ENCODE measurements around the gene SSPN. TPM values are rescaled to one million over a fixed set of nuclear protein-coding genes. Genes with fewer than 3 reads are reported as not detected.

Gene SSPN
- total RNA-seq, 4 donors from 2014 or later, result 13.9 to 27.3 (median 20.1) TPM

DNA sequence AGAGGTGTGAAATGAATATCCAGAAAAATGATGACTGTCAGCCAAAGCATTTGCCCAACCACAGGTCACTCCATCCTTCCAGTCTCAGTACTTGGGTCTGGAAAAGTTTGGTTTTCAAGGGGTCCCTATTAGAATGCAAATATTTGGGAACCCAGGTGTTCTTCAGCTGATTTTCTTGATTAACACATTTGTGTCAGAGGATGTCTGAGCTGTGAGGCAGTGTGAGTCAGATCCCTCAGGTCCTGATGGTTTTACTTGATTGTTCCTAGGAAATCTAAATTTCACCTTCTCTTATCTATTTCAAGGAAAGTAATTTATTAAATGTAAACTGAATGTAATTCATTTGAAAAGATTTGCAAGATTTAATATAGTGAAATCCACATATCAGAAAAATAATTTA is 71.5 kb downstream of the SSPN start:
- TF ChIP-seq, protein P1, sequence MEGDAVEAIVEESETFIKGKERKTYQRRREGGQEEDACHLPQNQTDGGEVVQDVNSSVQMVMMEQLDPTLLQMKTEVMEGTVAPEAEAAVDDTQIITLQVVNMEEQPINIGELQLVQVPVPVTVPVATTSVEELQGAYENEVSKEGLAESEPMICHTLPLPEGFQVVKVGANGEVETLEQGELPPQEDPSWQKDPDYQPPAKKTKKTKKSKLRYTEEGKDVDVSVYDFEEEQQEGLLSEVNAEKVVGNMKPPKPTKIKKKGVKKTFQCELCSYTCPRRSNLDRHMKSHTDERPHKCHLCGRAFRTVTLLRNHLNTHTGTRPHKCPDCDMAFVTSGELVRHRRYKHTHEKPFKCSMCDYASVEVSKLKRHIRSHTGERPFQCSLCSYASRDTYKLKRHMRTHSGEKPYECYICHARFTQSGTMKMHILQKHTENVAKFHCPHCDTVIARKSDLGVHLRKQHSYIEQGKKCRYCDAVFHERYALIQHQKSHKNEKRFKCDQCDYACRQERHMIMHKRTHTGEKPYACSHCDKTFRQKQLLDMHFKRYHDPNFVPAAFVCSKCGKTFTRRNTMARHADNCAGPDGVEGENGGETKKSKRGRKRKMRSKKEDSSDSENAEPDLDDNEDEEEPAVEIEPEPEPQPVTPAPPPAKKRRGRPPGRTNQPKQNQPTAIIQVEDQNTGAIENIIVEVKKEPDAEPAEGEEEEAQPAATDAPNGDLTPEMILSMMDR (IDR thresholded peaks at IDR 0.05; ENCODE audit: low read depth), result no peak

DNA sequence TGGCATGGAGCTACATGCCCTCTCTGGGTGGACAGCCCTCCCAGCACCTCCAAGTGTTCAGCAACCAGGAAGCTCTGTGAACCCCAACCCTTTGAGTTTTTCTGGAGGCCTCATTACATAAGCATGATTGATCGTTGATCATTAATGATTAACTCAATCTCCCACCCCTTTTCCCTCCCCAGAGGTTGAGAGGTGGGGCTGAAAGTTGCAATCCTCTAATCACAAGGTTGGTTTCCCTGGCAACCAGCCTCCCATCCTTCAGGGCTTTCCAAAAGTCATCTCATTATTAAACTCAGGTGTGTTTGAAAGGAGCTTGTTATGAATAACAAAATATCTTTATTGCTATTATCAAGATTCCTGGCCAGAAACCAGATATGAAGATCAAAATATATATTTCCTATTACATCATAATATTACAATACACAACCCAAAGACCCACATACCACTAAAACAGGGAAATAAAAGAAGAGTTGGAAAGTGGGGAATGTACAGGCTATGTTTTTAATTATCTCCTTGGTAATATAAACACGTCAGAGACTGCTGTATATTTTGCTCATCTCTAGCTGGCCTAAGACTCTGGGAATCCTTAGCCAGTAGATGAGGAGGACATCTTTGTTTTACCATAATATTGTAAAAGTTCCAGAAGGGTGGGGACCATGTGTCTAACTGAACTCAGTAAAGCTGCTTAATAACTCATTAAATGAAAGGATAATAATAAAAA is 73.6 kb downstream of the SSPN start:
- TF ChIP-seq, protein P1 (IDR thresholded peaks at IDR 0.05; ENCODE audit: low read depth), result no peak

DNA sequence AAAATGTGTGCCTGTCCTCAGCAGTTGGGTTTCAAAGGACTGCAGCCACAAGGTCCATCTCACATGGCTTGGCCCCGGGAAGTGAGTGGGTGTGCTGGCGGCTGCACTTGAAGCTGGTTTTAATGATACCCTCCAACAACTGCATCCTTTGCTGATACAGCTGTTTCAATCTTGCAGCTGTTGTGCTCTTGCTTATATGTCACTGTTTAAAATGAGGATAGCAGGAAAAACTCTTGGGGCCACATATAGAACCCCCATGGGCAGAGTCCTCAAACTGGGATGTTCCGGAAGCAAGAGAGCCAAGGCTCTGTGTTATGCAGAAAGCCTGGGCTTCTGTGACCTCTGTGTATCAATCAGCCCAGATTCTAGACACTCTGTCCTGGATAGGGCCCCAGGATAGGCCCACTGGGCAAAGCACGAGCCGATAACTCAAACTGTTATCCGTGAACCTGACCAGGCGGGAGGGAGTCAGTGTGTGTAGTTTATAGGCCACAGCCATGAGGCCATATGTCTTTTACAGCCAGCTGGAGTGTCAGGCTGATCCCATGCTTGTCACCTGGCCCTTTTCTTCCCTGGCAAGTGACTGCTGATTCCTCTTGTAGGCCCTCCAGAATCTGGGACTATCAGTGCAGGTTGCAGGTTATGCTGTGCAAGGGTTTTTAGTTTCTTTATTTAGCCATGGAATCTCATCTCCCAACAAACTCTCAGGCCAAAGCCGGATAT is 74.3 kb downstream of the SSPN start:
- TF ChIP-seq, protein P1 (IDR thresholded peaks at IDR 0.05; ENCODE audit: low read depth), result no peak

DNA sequence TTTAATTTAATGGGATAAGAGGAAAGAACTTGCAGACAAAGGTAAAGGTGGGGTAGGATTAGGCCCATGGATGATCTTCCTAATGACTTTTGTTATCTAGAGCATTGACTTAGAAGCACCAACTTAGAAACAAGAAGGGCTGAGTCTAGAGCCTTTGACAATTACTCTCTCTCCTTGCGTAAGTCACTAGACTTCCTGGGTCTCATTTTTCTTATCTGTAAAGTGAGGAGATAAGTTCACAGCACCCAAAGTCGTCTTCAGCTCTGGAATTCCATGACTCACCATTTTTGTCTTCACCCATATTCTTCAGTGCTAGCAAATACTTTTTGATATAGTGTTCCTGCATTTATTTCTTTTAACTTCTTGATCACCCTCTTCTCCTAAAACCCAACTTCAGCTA is 75.7 kb downstream of the SSPN start:
- TF ChIP-seq, protein P1 (IDR thresholded peaks at IDR 0.05; ENCODE audit: low read depth), result no peak

DNA sequence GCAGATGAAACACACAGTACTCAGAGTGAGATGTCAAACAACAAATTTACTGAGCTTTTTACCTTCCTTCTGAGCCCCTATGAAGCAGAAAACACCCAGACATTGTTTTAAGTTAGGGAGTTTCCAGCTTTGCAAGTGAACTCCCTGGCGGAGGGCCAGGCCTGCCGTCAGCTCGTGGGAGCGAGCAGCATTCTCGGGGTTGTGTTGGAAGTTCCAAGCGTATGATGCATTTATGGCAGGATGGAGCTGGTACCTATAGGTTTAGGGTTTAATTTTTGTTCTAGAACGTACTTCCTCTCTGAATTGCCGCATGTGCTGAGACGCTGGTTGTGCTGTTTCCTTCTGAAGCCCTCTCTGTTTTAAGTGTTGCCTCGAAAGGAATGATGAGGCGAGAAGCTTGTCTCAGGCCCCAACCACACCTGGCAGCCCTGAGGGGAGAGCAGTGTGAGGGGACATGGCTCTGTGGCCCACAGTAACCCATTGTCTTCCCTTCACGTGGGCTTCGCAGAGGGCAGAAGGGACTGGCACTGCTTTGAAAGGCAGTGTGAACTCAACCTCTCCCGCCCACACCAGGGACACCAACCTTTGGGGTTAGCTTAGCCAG is 76.6 kb downstream of the SSPN start:
- TF ChIP-seq, protein P1 (IDR thresholded peaks at IDR 0.05; ENCODE audit: low read depth), result no peak

DNA sequence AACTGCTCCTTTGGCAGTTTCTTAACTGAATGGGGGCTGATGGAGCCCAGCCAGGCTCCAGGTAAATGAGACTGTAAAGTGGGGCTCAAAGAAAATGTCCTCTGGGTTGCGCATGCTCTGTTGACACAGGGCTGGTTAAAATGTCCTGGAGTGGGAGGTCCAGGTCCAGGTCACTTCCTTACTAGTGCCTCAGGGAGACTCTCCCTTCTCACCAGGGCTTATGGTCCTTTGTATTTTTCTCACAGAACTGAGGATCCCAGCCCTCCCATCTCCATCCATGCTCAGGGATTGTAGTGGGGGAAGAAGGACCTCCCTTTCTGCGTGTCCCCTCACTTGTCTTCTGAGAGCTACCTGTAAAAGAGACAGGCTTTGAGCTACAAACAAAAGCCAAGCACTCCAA is 77.5 kb downstream of the SSPN start:
- TF ChIP-seq, protein P1 (IDR thresholded peaks at IDR 0.05; ENCODE audit: low read depth), result no peak

DNA sequence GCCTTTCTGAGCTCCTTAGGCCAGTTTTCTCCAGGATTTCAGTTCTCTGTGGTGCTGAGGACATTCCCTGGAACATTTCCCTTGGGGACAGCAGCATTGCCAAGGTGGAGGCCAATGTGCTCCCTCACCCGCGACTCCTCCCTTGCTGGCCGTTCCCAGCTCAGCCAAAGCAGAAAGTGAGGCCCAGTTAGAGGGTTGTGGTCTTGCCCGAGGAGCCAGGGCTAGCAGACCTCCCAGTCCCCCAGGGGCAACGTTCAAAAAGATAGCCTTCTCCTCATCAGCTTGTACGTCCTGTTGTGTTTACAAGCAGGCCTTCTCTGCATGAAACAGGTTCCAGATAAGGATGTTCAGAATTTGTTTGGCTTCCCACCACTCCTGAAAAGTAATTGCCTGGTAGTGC is 78.4 kb downstream of the SSPN start:
- TF ChIP-seq, protein P1 (IDR thresholded peaks at IDR 0.05; ENCODE audit: low read depth), result no peak
